PFSK-1 (cell line): ENCODE measurements around the gene IFT57.

Source experiments
- FOXP2 ChIP-seq: optimal IDR thresholded peaks from 2 replicates; pipeline ENCODE3; 2011; ENCODE audit warnings: borderline replicate concordance, control low read depth, inconsistent platforms; ENCODE audit not compliant: insufficient read depth; ENCODE audit errors: extremely low read length, extremely low read depth
- POLR2AphosphoS5 ChIP-seq: IDR thresholded peaks from 2 replicates; pipeline ENCODE4 v1.6.1; 2012; ENCODE audit warnings: low read depth, mild to moderate bottlenecking, control low read depth, low read length, moderate library complexity
- REST ChIP-seq, 2 experiments: IDR thresholded peaks; 2 replicates each; pipeline versions ENCODE4 v1.6.1 to v1.8.0; 2011 to 2012; ENCODE audit warnings: low read depth in 2 of 2, low read length in 2 of 2, control low read depth in 1 of 2, inconsistent platforms in 1 of 2, mild to moderate bottlenecking in 1 of 2, moderate library complexity in 1 of 2; ENCODE audit not compliant: insufficient read depth in 1 of 2
- SIN3A ChIP-seq: IDR thresholded peaks from 2 replicates; pipeline ENCODE4 v1.6.1; 2012; ENCODE audit warnings: mild to moderate bottlenecking, low read length, moderate library complexity, borderline replicate concordance; ENCODE audit not compliant: insufficient read depth
- TAF1 ChIP-seq: IDR thresholded peaks from 2 replicates; pipeline ENCODE4 v1.6.1; 2012; ENCODE audit warnings: low read length, control low read depth, borderline replicate concordance; ENCODE audit not compliant: insufficient read depth

IFT57 gene

DNA sequence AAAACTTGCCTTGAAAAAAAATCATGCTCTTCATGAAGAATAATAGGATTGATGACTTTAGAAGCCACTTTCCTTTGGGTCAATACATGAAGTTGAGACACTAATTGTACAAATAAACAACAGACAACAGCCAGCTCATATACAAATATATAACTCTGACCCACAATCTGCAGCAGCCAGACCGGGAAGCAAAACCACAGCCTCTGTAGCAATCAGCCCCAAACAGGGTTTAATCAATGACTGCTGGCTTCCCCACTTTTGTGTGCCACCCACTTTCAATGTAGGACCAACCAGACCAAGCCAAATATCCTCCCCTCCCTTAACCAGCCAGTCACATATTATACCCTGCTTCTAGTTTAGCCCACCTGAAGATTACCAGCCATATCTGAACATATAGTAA, 39.0 kb downstream of the IFT57 start:
- TF ChIP-seq POLR2AphosphoS5 (no peak), TAF1 (no peak), SIN3A (no peak), FOXP2 (no peak), REST (IDR thresholded peaks at IDR 0.05; ENCODE audit: insufficient read depth in 1 of 2, low read depth in 2 of 2, low read length in 2 of 2) (no peak)

- no peak for TF ChIP-seq SIN3A
- no peak for TF ChIP-seq POLR2AphosphoS5
- TF ChIP-seq REST (IDR thresholded peaks at IDR 0.05; ENCODE audit: insufficient read depth in 1 of 2, low read depth in 2 of 2, low read length in 2 of 2): no peak
- no peak for TF ChIP-seq FOXP2
- TF ChIP-seq TAF1: no peak
These were observed 39.9 kb downstream of the IFT57 start for GRCh38 chr3:108182339-108182738.

- TF ChIP-seq POLR2AphosphoS5: no peak
- TF ChIP-seq REST (IDR thresholded peaks at IDR 0.05; ENCODE audit: insufficient read depth in 1 of 2, low read depth in 2 of 2, low read length in 2 of 2): no peak
- TF ChIP-seq FOXP2: no peak
- TF ChIP-seq SIN3A: no peak
- TF ChIP-seq TAF1: no peak
These were observed 41.1 kb downstream of the IFT57 start for GRCh38 chr3:108181172-108181571.

DNA sequence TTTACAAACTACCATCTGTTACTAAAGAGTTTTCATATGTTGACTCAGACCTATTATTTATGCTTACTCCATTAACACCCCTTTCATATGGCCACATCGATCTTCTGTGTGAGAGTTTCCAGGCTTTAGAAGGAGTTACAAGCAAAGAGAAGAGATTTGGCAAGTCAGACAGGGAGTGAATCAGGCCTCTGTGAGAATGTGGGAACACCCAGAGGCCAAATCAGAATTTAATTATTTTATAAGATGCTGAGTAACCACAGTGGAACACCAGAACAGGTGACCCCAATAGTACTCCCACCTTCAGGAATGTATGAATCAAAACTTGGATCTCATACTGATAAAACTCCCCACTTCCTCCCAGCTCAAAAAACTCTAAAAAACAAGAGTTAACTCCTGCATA, 42.0 kb downstream of the IFT57 start:
- no peak for TF ChIP-seq POLR2AphosphoS5
- no peak for TF ChIP-seq FOXP2
- TF ChIP-seq TAF1: no peak
- no peak for TF ChIP-seq REST (IDR thresholded peaks at IDR 0.05; ENCODE audit: insufficient read depth in 1 of 2, low read depth in 2 of 2, low read length in 2 of 2)
- TF ChIP-seq SIN3A: no peak

- no peak for TF ChIP-seq SIN3A
- no peak for TF ChIP-seq TAF1
- TF ChIP-seq FOXP2: no peak
- no peak for TF ChIP-seq REST (IDR thresholded peaks at IDR 0.05; ENCODE audit: insufficient read depth in 1 of 2, low read depth in 2 of 2, low read length in 2 of 2)
- no peak for TF ChIP-seq POLR2AphosphoS5
These were observed 43.5 kb downstream of the IFT57 start for GRCh38 chr3:108178676-108179075.
